Smooth muscle cell (in vitro differentiated cells): Measurements from ENCODE around the gene NPY1R. TPM values are rescaled to one million over a fixed set of nuclear protein-coding genes. Genes with fewer than 3 reads are reported as not detected.

Source experiments
- DNase-seq: peaks from one replicate; lab custom pipeline; 2025; ENCODE audit not compliant: unreplicated experiment; lab: John Stamatoyannopoulos, UW
- H2AFZ ChIP-seq: fragments of 200-600 bp; sonication (generic); 2 replicates; pipeline ENCODE4 v1.6.0; 2016; ENCODE audit warnings: antibody characterized with exemption, low read depth, mild to moderate bottlenecking
- H3F3A ChIP-seq: fragments of 200-600 bp; sonication (generic); 2 replicates; pipeline ENCODE4 v1.6.0; 2017; ENCODE audit warnings: antibody characterized with exemption, low read depth
- H3K27ac ChIP-seq: fragments of 200-600 bp; sonication (generic); 2 replicates; pipeline ENCODE4 v1.5.1; 2016; ENCODE audit warnings: low read depth, mild to moderate bottlenecking
- H3K27me3 ChIP-seq: fragments of 200-600 bp; sonication (generic); 2 replicates; pipeline ENCODE4 v1.6.1; 2016; ENCODE audit warnings: low read depth, mild to moderate bottlenecking
- H3K36me3 ChIP-seq: fragments of 200-600 bp; sonication (generic); 2 replicates; pipeline ENCODE4 v1.5.1; 2016; ENCODE audit warnings: low read depth
- H3K4me1 ChIP-seq: fragments of 200-600 bp; sonication (generic); 2 replicates; pipeline ENCODE4 v1.5.1; 2016; ENCODE audit warnings: low read depth
- H3K4me2 ChIP-seq: fragments of 200-600 bp; sonication (generic); 2 replicates; pipeline ENCODE4 v1.6.0; 2016; ENCODE audit warnings: mild to moderate bottlenecking
- H3K4me3 ChIP-seq: fragments of 200-600 bp; sonication (generic); 2 replicates; pipeline ENCODE4 v1.5.1; 2016; ENCODE audit warnings: mild to moderate bottlenecking
- H3K79me2 ChIP-seq: fragments of 200-600 bp; sonication (generic); 2 replicates; pipeline ENCODE4 v1.6.0; 2016; ENCODE audit warnings: low read depth, mild to moderate bottlenecking
- H3K9ac ChIP-seq: fragments of 200-600 bp; sonication (generic); 2 replicates; pipeline ENCODE4 v1.6.0; 2016; ENCODE audit warnings: low read depth
- H3K9me3 ChIP-seq: fragments of 200-600 bp; sonication (generic); replicated peaks from 2 replicates; pipeline ENCODE4 v1.5.1; 2016; ENCODE audit warnings: low read depth
- H4K20me1 ChIP-seq: fragments of 200-600 bp; sonication (generic); 2 replicates; pipeline ENCODE4 v1.6.0; 2016; ENCODE audit warnings: low read depth
- CTCF ChIP-seq: fragments of 200-600 bp; sonication (generic); IDR thresholded peaks from 2 replicates; pipeline ENCODE4 v1.5.1; 2017; ENCODE audit warnings: borderline replicate concordance, mild to moderate bottlenecking, antibody characterized with exemption; ENCODE audit not compliant: insufficient read depth, poor library complexity, severe bottlenecking
- WGBS: methylation state at CpG from one replicate; pipeline ENCODE4 v1.1.7; 2016; ENCODE audit warnings: low lambda C conversion rate; 5-methylcytosine and 5-hydroxymethylcytosine counted together
- polyA plus RNA-seq: library from polyadenylated mRNA; unstranded; fragments of >200 nt; fragmentation: Nextera tagmentation; extraction: Ambion mirVana; gene quantifications from 2 replicates; pipeline ENCODE4 v1.2.1, GENCODE V29; 2016
- total RNA-seq: library from RNA; depleted of rRNA; stranded (reverse); fragments of >200 nt; gene quantifications from 2 replicates; pipeline ENCODE4 v1.2.3, GENCODE V29; 2014

NPY1R gene
- total and polyA plus RNA-seq, 2 experiments from 2014 or later: 18.3 to 44.9 TPM

- Histone ChIP-seq H3K27ac (no peak overlapping the region), H3K4me3 (peak overlapping the region; percentile 65), H3K36me3 (no peaks in the 10 kb centered on the region), H2AFZ (peak overlapping the region; percentile 71), H3K4me1 (no peaks in the 10 kb centered on the region), H3K9ac (no peak overlapping the region), H3F3A (no peaks in the 10 kb centered on the region), H3K4me2 (peak overlapping the region; percentile 91), H3K79me2 (no peaks in the 10 kb centered on the region), H3K27me3 (peaks cover 78% of the 10 kb centered on the region), H3K9me3 (no peaks in the 10 kb centered on the region), H4K20me1 (no peaks in the 10 kb centered on the region)
- 3% methylated on average over 43 of the region's 50 CpGs for WGBS
- no peak for TF ChIP-seq CTCF
- DNase-seq: no peak
These were observed 12.0 kb upstream of the NPY1R start for GRCh38 chr4:163344147-163345125.

GRCh38 chr4:163343604-163344146 is 11.3 kb upstream of the NPY1R start, which contains the start of gene NPY5R:
Gene NPY5R, plus strand, starts transcription at chr4:163343892. Its CDS starts 6,382 bp downstream, at chr4:163350274.
- no peak within 1 kb of the TSS for H3K27ac ChIP-seq
- peaks cover 86% of the 10 kb centered on the region for H3K27me3 ChIP-seq
- no peaks in the 10 kb centered on the region for H3K36me3 ChIP-seq
- no peak for DNase-seq
- H4K20me1 ChIP-seq: no peaks in the 10 kb centered on the region
- H3K9me3 ChIP-seq: no peaks in the 10 kb centered on the region
- no peak within 1 kb of the TSS for H3K9ac ChIP-seq
- no peak for TF ChIP-seq CTCF
- no peaks in the 10 kb centered on the region for H3F3A ChIP-seq
- peak within 1 kb of the TSS; percentile 65 for H3K4me3 ChIP-seq
- no peaks in the 10 kb centered on the region for H3K4me1 ChIP-seq
- peak within 1 kb of the TSS; percentile 91 for H3K4me2 ChIP-seq
- H3K79me2 ChIP-seq: no peaks in the 10 kb centered on the region
- peak within 1 kb of the TSS; percentile 71 for H2AFZ ChIP-seq
- WGBS: 1% methylated on average over 37 of the region's 55 CpGs

- Histone ChIP-seq H3K9me3 (no peaks in the 10 kb centered on the region), H3K79me2 (peaks cover 13% of the 10 kb centered on the region), H3K36me3 (no peaks in the 10 kb centered on the region), H4K20me1 (no peaks in the 10 kb centered on the region), H3F3A (no peaks in the 10 kb centered on the region), H3K4me2 (no peak overlapping the region), H3K4me1 (no peaks in the 10 kb centered on the region), H3K4me3 (no peak overlapping the region), H3K27ac (no peak overlapping the region), H3K9ac (no peak overlapping the region), H2AFZ (no peak overlapping the region), H3K27me3 (peaks cover 27% of the 10 kb centered on the region)
- TF ChIP-seq CTCF: no peak
- DNase-seq: no peak
- 85% methylated on average over 3 of the region's 3 CpGs for WGBS
These were observed 3.0 kb upstream of the NPY1R start for GRCh38 chr4:163335384-163335783.
